Measurements from ENCODE around the gene TMEM130. TPM values are rescaled to one million over a fixed set of nuclear protein-coding genes. Genes with fewer than 3 reads are reported as not detected.

The TMEM130 gene
- total and polyA plus RNA-seq, 9 of the 15 experiments (the other 6 are each of a cell fraction or from before 2014, with no cell fraction given), result 0.07 TPM; not detected in 8

- TF ChIP-seq ARID4B (CRISPR knock-in tag; IDR thresholded peaks at IDR 0.05), result peak; percentile 75; the same call in 1 of the 2 replicates
- TF ChIP-seq POLR3G (IDR thresholded peaks at IDR 0.05; ENCODE audit: extremely low read depth, insufficient read length, insufficient replicate concordance), result no peak
- TF ChIP-seq KLF6 (CRISPR knock-in tag; IDR thresholded peaks at IDR 0.05; ENCODE audit: borderline replicate concordance), result no peak
- TF ChIP-seq SMARCC2 (IDR thresholded peaks at IDR 0.05; ENCODE audit: low read depth), result no peak
- TF ChIP-seq CCAR2 (IDR thresholded peaks at IDR 0.05; ENCODE audit: low read depth, low read length), result no peak
- no peak; the same call in none of the 2 replicates for TF ChIP-seq KLF16 (IDR thresholded peaks at IDR 0.05)
- TF ChIP-seq HMGXB4 (CRISPR knock-in tag; IDR thresholded peaks at IDR 0.05), result peak; percentile 99
- TF ChIP-seq HDGF (IDR thresholded peaks at IDR 0.05), result no peak
- TF ChIP-seq JUND (IDR thresholded peaks at IDR 0.05; ENCODE audit: borderline replicate concordance, low read depth, low read length), result no peak
- TF ChIP-seq JUND (tag; IDR thresholded peaks at IDR 0.05; ENCODE audit: borderline replicate concordance, low read depth, low read length), result no peak
- TF ChIP-seq ZNF561 (CRISPR knock-in tag; conservative IDR thresholded peaks at IDR 0.05), result no peak
- TF ChIP-seq TFAM (CRISPR knock-in tag; conservative IDR thresholded peaks at IDR 0.05), result no peak
- TF ChIP-seq FOXJ2 (tag; IDR thresholded peaks at IDR 0.05), result no peak
- no peak for TF ChIP-seq BDP1 (IDR thresholded peaks at IDR 0.05; ENCODE audit: insufficient read depth, insufficient read length)
- TF ChIP-seq GTF2B (IDR thresholded peaks at IDR 0.05; ENCODE audit: extremely low read depth, insufficient read length), result no peak
- no peak for TF ChIP-seq NFE2L1 (tag; IDR thresholded peaks at IDR 0.05; ENCODE audit: borderline replicate concordance, low read depth)
- TF ChIP-seq BCOR (IDR thresholded peaks at IDR 0.05), result no peak
- no peak for TF ChIP-seq NR0B1 (IDR thresholded peaks at IDR 0.05; ENCODE audit: partially characterized antibody)
- no peak for TF ChIP-seq ZNF57 (CRISPR knock-in tag; IDR thresholded peaks at IDR 0.05)
- TF ChIP-seq SLC30A9 (CRISPR knock-in tag; IDR thresholded peaks at IDR 0.05), result no peak
- TF ChIP-seq HDAC3 (IDR thresholded peaks at IDR 0.05; ENCODE audit: borderline replicate concordance, partially characterized antibody), result no peak
Measured at GRCh38 chr7:98878365-98879197, 8.8 kb upstream of the TMEM130 start, which contains the start of gene TRRAP (continued).

Data from K562 (cell line).